GM12878 (cell line): ENCODE results near the gene MAN2C1. TPM values are rescaled to one million over a fixed set of nuclear protein-coding genes. Genes with fewer than 3 reads are reported as not detected.

Experiments
- ATF2 ChIP-seq: IDR thresholded peaks from 2 replicates; pipeline ENCODE4 v1.6.1; 2012; ENCODE audit warnings: low read length, inconsistent platforms
- BMI1 ChIP-seq: fragments of 450-650 bp; IDR thresholded peaks from 2 replicates; pipeline ENCODE4 v1.6.1; 2016; ENCODE audit warnings: mild to moderate bottlenecking, moderate library complexity, borderline replicate concordance
- CREM ChIP-seq: IDR thresholded peaks from 2 replicates; pipeline ENCODE4 v1.6.1; 2014; ENCODE audit warnings: antibody characterized with exemption, low read depth
- FOXM1 ChIP-seq: IDR thresholded peaks from 2 replicates; pipeline ENCODE4 v1.6.1; 2012; ENCODE audit warnings: low read depth, mild to moderate bottlenecking, inconsistent platforms, low read length, moderate library complexity
- MTA3 ChIP-seq: IDR thresholded peaks from 2 replicates; pipeline ENCODE4 v1.6.1; 2012; ENCODE audit warnings: low read length, inconsistent platforms, borderline replicate concordance
- NBN ChIP-seq: fragments of 450-650 bp; IDR thresholded peaks from 2 replicates; pipeline ENCODE4 v1.6.1; 2016
- NFIC ChIP-seq: IDR thresholded peaks from 2 replicates; pipeline ENCODE4 v1.6.1; 2012; ENCODE audit warnings: low read depth, mild to moderate bottlenecking, inconsistent platforms, low read length, moderate library complexity
- POU2F2 ChIP-seq: IDR thresholded peaks from 3 replicates; pipeline ENCODE4 v1.6.1; 2011; ENCODE audit warnings: low read depth, mild to moderate bottlenecking, low read length, borderline replicate concordance
- SKIL ChIP-seq: fragments of 450-650 bp; IDR thresholded peaks from 2 replicates; pipeline ENCODE4 v1.6.1; 2017; ENCODE audit warnings: mild to moderate bottlenecking, low read depth, inconsistent platforms; ENCODE audit not compliant: poor library complexity, severe bottlenecking
- SUPT20H ChIP-seq: IDR thresholded peaks from 2 replicates; pipeline ENCODE4 v1.6.1; 2011; ENCODE audit warnings: low read depth, mild to moderate bottlenecking, low read length, moderate library complexity, borderline replicate concordance; ENCODE audit not compliant: control insufficient read depth
- ZBTB4 ChIP-seq: fragments of 450-650 bp; formaldehyde crosslinking; IDR thresholded peaks from 2 replicates; pipeline ENCODE4 v1.4.0; 2022; ENCODE audit warnings: mild to moderate bottlenecking, moderate library complexity
- polyA plus RNA-seq, 11 experiments: library from polyadenylated mRNA; depleted of rRNA in 4 of 11; unstranded in 6 of 11; stranded (reverse) in 5 of 11; fragments of >200 nt; fragmentation: Nextera tagmentation in 4 of 11; fragmentation: Illumina TruSeq in 1 of 11; extraction: Ambion mirVana in 4 of 11; extraction: Trizol in 1 of 11; gene quantifications; 1 replicate in 1 of 11; 2 replicates in 10 of 11; pipeline versions ENCODE4 v1.2.1 to v1.2.3, GENCODE V29; 2011 to 2016; ENCODE audit warnings: inconsistent platforms in 2 of 11, missing spikeins in 2 of 11, low read depth in 1 of 11
- total RNA-seq, 4 experiments: library from RNA; depleted of rRNA in 3 of 4; stranded (reverse); fragments of >200 nt in 3 of 4; fragmentation: Illumina TruSeq in 1 of 4; extraction: Trizol in 1 of 4; gene quantifications; 2 replicates each; pipeline versions ENCODE4 v1.2.1 to v1.2.3, GENCODE V29; 2013 to 2021
- TF ChIP-seq, protein P1 (sequence below): IDR thresholded peaks from 2 replicates; pipeline ENCODE4 v1.6.1; 2012; ENCODE audit warnings: low read depth, low read length, improper control_type of control experiment

MAN2C1 gene
- total and polyA plus RNA-seq, 10 of the 15 experiments (the other 5 are each of a cell fraction or from before 2014, with no cell fraction given), result 1.4 to 111 (median 42.2) TPM

GRCh38 chr15:75335313-75335704 lies 33.1 kb downstream of the MAN2C1 start (continued):
- TF ChIP-seq, protein P1, sequence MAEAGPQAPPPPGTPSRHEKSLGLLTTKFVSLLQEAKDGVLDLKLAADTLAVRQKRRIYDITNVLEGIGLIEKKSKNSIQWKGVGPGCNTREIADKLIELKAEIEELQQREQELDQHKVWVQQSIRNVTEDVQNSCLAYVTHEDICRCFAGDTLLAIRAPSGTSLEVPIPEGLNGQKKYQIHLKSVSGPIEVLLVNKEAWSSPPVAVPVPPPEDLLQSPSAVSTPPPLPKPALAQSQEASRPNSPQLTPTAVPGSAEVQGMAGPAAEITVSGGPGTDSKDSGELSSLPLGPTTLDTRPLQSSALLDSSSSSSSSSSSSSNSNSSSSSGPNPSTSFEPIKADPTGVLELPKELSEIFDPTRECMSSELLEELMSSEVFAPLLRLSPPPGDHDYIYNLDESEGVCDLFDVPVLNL, result no peak
- TF ChIP-seq BMI1, result no peak
- no peak for TF ChIP-seq ATF2
- TF ChIP-seq ZBTB4 (CRISPR knock-in tag), result no peak
- TF ChIP-seq SUPT20H, result no peak
- TF ChIP-seq CREM, result no peak
- no peak for TF ChIP-seq FOXM1
- TF ChIP-seq MTA3, result no peak
- no peak for TF ChIP-seq POU2F2
- TF ChIP-seq SKIL, result no peak
- TF ChIP-seq NBN, result no peak
- no peak for TF ChIP-seq NFIC
